Tibial artery (tissue), 4 donors: ENCODE results near the gene MAST4.

Experiments
- DNase-seq, 2 donors: peaks; one replicate each; pipeline ENCODE4 v3.0.0-alpha.2; 2019
- H3K27ac ChIP-seq, 2 donors: fragments of 200-600 bp; sonication (generic) in 1 of 2; 1 replicate in 1 of 2; 2 replicates in 1 of 2; pipeline ENCODE4 v1.5.1; 2018 to 2019; ENCODE audit warnings: mild to moderate bottlenecking in 1 of 2
- H3K27me3 ChIP-seq, 2 donors: fragments of 200-600 bp; sonication (generic) in 1 of 2; one replicate each; pipeline versions ENCODE4 v1.5.1 to v1.6.0; 2016 to 2019
- H3K36me3 ChIP-seq, 3 donors: fragments of 200-600 bp; sonication (generic) in 2 of 3; one replicate each; pipeline ENCODE4 v1.5.1; 2016 to 2019; ENCODE audit warnings: mild to moderate bottlenecking in 2 of 3
- H3K4me1 ChIP-seq, 4 donors: fragments of 200-600 bp; sonication (generic) in 2 of 4; 1 replicate in 3 of 4; 2 replicates in 1 of 4; pipeline ENCODE4 v1.5.1; 2016 to 2019
- H3K4me3 ChIP-seq, 2 donors: fragments of 200-600 bp; sonication (generic) in 1 of 2; 1 replicate in 1 of 2; 2 replicates in 1 of 2; pipeline ENCODE4 v1.5.1; 2018 to 2019; ENCODE audit warnings: mild to moderate bottlenecking in 2 of 2
- H3K9me3 ChIP-seq, 3 donors: fragments of 200-600 bp; sonication (generic) in 1 of 3; one replicate each; pipeline ENCODE4 v1.5.1; 2016 to 2019
- intact Hi-C: fragments of 100-400 bp; cut with DNase I; formaldehyde crosslinking; loops from one replicate; pipeline ENCODE4 v1.15.0; 2023; ENCODE audit warnings: low total_unique reads
- TF ChIP-seq, protein P1 (sequence below), 2 experiments: fragments of 200-600 bp in 1 of 2; fragments of 450-650 bp in 1 of 2; IDR thresholded peaks; one replicate each; pipeline ENCODE4 v1.5.1; 2017 to 2019; ENCODE audit warnings: antibody characterized with exemption in 2 of 2, mild to moderate bottlenecking in 1 of 2, moderate library complexity in 1 of 2

MAST4 gene

DNA sequence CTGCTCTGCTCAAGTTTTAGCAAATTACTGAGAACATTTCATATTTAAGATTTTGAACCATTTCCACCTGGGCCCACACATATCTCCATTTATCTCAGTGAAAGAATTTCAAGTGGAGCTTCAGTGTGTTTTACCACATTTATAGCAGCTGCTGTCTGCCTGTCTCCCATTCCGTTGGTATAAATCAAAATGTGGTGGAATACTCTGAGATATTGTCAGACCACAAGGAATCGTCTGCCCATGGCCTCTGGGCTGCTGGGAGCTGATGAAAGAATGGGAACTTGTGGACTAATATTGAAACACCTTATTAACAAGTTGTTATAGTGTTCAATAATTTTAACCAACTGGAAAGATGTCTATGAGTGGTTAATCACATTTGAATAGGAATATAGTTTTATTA lies 33.3 kb downstream of the MAST4 start:
- intact Hi-C loops = loop anchor here (5.0 kb wide), 1 partner anchor 1762 kb away; no protein-coding TSS in a partner anchor
- H3K36me3 ChIP-seq = no peaks in the 10 kb centered on the region
- no peak overlapping the region for H3K4me3 ChIP-seq
- no peaks in the 10 kb centered on the region for H3K9me3 ChIP-seq
- TF ChIP-seq, protein P1, sequence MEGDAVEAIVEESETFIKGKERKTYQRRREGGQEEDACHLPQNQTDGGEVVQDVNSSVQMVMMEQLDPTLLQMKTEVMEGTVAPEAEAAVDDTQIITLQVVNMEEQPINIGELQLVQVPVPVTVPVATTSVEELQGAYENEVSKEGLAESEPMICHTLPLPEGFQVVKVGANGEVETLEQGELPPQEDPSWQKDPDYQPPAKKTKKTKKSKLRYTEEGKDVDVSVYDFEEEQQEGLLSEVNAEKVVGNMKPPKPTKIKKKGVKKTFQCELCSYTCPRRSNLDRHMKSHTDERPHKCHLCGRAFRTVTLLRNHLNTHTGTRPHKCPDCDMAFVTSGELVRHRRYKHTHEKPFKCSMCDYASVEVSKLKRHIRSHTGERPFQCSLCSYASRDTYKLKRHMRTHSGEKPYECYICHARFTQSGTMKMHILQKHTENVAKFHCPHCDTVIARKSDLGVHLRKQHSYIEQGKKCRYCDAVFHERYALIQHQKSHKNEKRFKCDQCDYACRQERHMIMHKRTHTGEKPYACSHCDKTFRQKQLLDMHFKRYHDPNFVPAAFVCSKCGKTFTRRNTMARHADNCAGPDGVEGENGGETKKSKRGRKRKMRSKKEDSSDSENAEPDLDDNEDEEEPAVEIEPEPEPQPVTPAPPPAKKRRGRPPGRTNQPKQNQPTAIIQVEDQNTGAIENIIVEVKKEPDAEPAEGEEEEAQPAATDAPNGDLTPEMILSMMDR (IDR thresholded peaks at IDR 0.05) = no peak
- no peaks in the 10 kb centered on the region for H3K27me3 ChIP-seq
- no peaks in the 10 kb centered on the region for H3K4me1 ChIP-seq
- DNase-seq = no peak
- H3K27ac ChIP-seq = no peak overlapping the region

DNA sequence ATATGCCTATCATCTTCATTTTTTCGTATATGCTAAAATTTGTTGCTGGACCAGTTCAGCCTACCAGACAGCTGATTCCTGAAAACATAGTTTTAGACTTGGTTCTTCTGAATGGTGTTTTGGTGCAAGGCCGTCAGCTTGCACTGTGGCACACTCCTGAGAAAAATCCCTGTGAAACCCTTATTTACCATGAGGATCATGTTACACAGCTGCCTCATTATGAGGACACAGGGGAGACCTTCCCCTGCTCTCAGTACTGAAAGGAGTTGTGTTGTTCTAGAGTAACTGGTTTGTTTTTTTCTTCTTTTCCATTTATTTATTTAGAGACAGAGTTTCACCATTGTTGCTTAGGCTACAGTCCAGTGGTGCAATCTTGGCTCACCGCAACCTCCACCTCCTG lies 37.6 kb downstream of the MAST4 start:
- no peak overlapping the region for H3K27ac ChIP-seq
- intact Hi-C loops = no loop called here
- no peaks in the 10 kb centered on the region for H3K9me3 ChIP-seq
- H3K27me3 ChIP-seq = no peaks in the 10 kb centered on the region
- no peaks in the 10 kb centered on the region for H3K4me1 ChIP-seq
- TF ChIP-seq, protein P1 (IDR thresholded peaks at IDR 0.05) = no peak
- H3K4me3 ChIP-seq = no peak overlapping the region
- no peak for DNase-seq
- H3K36me3 ChIP-seq = no peaks in the 10 kb centered on the region

DNA sequence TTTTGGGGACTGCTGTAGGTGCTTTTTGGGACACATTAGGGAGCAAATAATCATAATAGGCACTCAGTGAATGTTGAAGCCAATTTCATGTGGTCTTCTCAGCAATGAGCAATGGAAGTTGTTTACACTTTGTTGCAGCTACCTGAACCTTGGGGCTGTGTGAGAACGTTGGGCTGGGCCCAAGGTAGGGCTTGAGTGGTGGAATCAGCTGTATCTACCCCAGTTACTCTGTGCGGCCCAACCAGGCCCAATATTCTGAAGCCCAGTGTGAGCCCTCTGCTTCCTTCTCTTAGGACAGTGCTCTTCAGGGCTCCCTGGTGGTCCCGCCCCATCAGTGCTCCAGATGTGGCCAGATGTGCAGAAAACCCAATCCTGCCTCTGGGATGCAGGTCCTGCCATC lies 38.4 kb downstream of the MAST4 start:
- no peaks in the 10 kb centered on the region for H3K36me3 ChIP-seq
- no peak overlapping the region for H3K4me3 ChIP-seq
- intact Hi-C loops = no loop called here
- H3K27ac ChIP-seq = no peak overlapping the region
- TF ChIP-seq, protein P1 (IDR thresholded peaks at IDR 0.05) = no peak
- no peaks in the 10 kb centered on the region for H3K4me1 ChIP-seq
- no peaks in the 10 kb centered on the region for H3K9me3 ChIP-seq
- H3K27me3 ChIP-seq = no peaks in the 10 kb centered on the region
- DNase-seq = no peak

DNA sequence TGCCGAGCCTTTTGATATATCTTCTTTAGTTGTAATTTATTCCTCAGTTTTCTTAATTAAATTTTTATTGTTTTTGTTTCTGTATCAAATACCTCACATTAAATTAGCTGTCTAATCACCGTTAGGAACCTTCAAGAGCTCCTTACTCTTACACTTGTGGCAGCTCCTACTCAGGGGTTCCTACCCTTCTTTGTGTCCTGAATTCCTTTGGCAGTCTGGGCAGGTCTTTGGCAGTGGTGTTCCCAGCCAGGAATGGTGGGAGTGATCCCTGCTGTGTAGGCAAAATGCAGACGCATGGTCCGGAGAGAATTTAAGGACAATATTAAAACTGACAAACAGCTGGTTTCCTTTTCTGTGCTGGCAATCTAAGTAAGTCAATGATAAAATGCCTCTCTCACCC lies 41.8 kb downstream of the MAST4 start:
- H3K36me3 ChIP-seq = no peaks in the 10 kb centered on the region
- H3K9me3 ChIP-seq = no peaks in the 10 kb centered on the region
- H3K27me3 ChIP-seq = no peaks in the 10 kb centered on the region
- no peak overlapping the region for H3K27ac ChIP-seq
- TF ChIP-seq, protein P1 (IDR thresholded peaks at IDR 0.05) = no peak
- DNase-seq = no peak
- H3K4me3 ChIP-seq = no peak overlapping the region
- intact Hi-C loops = no loop called here
- no peaks in the 10 kb centered on the region for H3K4me1 ChIP-seq

DNA sequence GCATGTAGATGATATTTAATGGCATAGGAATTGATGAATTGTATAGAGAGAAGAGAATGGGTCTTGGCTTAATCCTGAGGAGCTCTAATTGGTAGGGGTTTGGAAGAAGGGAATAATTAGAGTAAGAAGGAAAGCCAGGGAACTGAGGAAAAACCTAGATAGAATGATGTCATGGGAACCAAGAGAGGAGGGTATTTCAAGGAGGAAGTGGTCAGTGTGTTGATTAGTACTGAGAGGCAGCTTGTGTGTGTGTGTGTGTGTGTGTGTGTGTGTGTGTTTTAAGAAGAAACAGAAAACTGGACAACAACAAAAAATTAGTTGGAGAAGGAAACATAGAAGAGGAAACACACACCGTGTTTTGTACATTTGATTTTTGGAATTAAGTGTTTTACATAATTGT lies 42.8 kb downstream of the MAST4 start:
- TF ChIP-seq, protein P1 (IDR thresholded peaks at IDR 0.05) = no peak
- Histone ChIP-seq H3K4me3 (no peak overlapping the region), H3K27me3 (no peaks in the 10 kb centered on the region), H3K4me1 (no peaks in the 10 kb centered on the region), H3K9me3 (no peaks in the 10 kb centered on the region), H3K27ac (no peak overlapping the region), H3K36me3 (no peaks in the 10 kb centered on the region)
- intact Hi-C loops = no loop called here
- no peak for DNase-seq

DNA sequence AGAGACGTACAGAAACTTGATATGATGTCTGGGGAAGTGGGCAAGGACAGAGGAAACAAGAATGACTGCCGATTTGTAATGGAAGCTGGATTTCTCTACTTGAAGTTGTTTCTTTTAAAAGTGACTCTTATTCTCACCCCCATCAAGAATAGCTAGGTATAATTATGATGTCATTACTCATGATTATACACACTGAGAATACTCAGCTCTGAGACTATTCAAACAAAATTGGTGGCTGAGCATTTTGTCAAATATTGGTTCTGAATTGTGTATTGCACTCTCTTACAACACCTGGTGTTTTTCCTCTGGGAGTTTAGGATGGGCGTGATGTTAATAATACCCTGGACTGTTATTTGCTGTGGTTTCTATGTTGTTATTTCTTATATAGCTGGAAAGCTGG lies 46.3 kb downstream of the MAST4 start:
- no peak for DNase-seq
- Histone ChIP-seq H3K4me3 (no peak overlapping the region), H3K27me3 (no peaks in the 10 kb centered on the region), H3K27ac (no peak overlapping the region), H3K36me3 (no peaks in the 10 kb centered on the region), H3K4me1 (peaks cover 0 to 9% (median 4%) of the 10 kb centered on the region in 4 donors), H3K9me3 (no peaks in the 10 kb centered on the region)
- intact Hi-C loops = no loop called here
- TF ChIP-seq, protein P1 (IDR thresholded peaks at IDR 0.05) = no peak
